Right forelimb (tissue), 1 donor: ENCODE data around the gene DUSP28.
"Not testable (repeated sequence)": the region's sequence is repeated elsewhere in the genome, so short reads cannot be mapped to it uniquely, and the experiment has no call there.

ENCODE experiments used
- DNase-seq: peaks from one replicate; pipeline ENCODE4 v3.0.0-alpha.2; 2018

Gene DUSP28

DNA sequence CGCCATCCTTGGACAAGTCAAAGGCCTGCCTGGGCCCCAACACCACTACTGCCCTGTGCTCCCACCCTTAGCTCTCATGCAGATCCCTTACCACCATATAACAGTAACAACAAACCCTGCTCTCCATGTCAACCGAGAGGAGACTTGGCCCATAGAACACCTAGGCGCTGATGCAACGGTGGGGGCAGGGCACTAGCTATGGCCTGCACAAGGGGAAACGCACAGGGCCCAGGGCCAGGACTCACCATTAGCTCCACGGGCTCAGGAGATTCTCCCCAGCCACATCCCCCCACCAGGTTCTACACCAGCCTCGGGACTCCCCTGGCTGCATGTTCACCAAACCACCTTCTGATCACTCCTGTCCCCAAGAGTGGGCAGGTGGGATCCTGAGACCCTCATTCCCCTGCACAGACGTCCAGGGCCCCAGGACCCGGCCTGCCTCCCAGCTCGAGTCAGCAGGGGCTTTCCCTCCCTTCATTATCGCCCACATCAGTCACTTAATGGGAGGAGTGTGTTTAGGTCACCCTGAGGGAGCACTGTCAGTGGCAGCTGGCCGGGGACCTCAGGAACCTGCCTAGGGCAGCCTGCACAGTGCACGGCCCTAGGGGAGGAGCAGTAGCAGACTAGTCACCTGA is 31.6 kb upstream of the DUSP28 start:
- no peak for DNase-seq

DNA sequence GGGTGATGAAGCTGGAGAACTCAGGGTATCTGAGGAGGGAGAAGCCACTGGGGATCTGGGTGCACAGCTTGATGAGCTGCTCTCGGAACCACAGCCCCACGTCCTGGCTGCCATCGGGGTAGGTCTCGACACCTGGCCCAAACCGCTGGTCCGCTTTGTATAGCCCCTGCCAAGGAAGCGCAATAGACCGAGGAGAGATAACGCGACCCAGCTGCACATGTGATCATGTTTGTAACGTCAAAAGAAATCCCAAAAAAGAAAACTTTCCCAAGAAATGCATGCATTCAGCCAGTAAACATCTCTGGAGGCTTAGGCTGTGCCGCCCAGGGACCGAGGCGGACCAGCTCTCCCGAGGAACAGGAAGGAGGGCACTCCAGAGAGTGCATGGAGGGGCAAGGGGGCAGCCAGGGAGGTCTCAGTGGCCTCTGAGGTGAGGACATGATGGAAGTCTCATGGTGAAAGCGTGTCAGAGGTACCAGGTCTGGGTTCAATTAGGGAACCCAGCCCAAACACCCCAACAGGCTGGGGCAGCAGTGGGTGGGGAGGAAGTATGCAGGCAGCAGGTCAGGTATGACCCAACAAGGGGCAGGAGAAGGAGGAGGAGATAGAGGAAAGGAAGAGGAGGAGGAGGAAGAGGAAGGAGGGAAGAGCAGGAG is 30.7 kb upstream of the DUSP28 start:
- DNase-seq = no peak

DNA sequence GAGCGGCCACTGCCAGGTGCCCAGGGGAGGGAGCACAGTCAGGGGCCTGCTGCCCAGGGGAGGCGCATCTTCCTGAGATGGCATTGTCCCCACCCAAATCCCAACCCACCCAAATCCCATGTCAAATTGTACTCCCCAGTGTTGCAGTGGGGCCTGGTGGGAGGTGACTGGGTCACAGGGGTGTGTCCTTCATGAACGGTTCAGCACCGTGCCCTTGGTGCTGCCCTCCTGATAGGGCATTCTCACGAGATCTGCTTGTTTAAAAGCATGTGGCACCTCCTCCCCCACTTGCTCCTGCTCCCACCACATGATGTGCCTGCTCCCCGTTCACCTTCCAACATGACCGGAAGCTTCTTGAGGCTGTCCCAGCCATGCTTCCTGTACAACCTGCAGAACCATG is 30.0 kb upstream of the DUSP28 start:
- DNase-seq = no peak

DNA sequence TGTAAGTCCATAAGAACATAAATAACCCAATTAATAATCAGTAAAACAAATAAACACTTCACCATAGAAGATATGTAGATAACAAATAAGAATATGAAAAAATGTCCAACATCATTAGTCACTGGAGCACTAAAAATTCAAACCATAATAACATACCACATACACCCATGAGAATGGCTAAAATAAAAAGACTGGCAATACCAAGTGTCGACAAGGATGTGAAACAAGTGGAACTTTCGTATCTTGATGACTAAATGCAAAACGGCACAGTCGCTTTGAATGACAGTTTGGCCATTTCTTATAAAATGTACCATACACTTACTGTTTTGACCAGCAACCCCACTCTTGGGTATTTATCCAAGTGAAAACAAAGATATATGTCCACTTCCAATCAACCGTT is 29.1 kb upstream of the DUSP28 start:
- no peak for DNase-seq

DNA sequence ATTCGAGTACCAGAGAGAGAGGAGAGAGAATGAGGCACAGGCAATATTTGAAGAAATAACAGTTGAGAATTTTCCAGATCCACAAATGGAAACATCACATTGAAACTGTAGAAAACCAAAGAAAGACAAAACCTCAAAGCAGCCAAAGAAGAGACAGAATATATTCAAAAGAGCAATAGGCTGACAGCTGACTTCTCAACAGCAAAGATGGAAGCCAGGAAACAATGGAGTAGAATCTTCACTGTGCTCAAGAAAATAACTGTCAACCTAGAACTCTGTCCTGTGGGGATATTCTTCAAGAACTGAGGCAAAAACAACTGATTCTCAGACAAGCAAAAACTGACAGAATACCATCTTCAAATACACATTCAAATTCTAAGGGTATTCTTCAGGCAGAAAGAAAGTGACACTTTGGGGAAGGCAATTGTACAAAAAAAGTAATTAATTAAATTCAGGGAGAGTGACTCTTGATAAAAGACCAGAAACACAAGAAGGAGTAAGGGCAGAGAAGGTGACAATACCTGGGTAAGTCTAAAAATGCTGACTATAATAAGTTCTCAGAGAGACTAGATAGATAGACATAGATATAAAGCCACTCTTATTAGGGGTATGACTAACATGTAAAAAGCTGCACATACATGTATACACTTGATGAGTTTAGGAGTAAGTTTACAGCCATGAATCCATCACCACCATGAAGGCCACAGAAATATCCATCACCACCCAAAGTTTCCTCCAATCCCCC is 28.0 kb upstream of the DUSP28 start:
- no peak for DNase-seq

DNA sequence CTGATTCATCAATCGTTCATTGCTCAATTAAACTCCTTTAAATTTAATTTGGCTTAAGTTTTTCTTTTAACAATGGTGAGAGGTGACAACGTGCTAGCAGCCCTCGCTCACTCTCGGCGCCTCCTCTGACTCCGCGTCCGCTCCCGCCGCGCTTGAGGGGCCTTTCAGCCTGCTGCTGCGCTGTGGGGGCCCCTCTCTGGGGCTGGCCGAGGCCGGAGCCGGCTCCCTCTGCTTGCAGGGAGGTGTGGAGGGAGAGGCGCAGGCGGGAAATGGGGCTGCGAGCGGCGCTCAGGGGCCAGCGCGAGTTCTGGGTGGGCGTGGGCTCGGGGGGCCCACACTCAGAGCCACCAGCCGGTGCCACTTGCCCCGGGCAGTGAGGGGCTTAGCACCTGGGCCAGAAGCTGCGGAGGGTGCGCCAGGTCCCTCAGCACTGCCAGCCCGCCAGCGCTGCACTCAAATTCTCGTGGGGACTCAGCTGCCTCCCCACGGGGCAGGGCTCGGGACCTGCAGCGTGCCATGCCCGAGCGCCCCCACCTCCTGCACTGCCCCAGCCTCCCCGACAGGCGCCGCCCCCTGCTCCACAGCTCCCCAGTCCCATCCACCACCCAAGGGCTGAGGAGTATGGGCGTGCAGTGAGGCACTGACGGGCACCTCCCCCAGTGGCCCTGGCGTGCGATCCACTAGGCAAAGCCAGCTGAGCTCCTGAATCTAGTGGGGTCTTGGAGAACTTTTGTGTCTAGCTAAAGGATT is 22.0 kb upstream of the DUSP28 start:
- no peak for DNase-seq

DNA sequence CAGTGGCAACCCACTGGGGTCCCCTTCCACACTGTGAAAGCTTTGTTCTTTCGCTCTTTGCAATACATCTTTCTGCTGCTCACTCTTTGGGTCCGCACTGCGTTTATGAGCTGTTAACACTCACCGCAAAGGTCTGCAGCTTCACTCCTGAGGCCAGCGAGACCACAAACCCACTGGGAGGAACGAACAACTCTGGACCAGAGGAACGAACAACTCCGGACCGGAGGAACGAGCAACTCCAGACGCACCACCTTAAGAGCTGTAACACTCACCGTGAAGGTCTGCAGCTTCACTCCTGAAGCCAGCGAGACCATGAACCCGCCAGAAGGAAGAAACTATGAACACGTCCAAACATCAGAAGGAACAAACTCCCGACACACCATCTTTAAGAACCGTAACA is 21.1 kb upstream of the DUSP28 start:
- not testable (repeated sequence) for DNase-seq

DNA sequence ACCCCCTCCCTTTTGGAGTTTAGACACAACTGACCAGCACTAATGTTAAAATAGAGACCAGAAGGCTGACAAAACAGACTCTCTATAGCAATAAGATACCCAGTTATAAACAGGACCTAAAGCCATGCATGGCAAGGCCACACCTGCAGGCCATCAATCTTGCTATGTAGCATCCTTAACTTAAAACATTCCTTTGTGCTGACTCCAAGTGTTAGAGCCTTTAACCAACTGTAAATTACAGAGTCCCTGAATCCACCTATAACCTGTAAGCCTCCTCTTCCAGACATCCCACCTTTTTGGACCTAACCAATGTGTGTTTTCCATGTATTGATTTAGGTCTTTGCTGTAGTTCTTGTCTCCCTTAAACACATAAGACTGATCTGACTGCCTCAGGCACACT is 20.3 kb upstream of the DUSP28 start:
- DNase-seq = no peak

DNA sequence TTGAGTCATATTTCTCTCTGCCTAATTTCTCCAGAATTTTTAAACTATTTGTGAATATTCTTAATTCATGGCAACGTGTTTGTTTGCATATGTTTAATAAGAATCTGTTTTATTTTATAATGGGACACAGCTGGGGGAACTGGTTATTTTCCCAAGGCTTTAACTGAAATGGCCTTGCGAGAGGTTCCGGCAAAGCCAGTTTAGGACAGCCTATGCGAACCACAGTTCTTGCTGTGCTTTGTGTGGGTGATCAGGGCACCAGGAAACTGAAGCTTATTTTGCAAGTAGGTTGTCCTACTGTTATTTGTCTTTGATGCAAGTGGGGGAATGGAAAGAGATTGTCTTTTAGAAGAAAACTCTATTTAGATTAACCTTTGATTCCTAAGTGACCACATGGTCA is 8.9 kb upstream of the DUSP28 start:
- no peak for DNase-seq

DNA sequence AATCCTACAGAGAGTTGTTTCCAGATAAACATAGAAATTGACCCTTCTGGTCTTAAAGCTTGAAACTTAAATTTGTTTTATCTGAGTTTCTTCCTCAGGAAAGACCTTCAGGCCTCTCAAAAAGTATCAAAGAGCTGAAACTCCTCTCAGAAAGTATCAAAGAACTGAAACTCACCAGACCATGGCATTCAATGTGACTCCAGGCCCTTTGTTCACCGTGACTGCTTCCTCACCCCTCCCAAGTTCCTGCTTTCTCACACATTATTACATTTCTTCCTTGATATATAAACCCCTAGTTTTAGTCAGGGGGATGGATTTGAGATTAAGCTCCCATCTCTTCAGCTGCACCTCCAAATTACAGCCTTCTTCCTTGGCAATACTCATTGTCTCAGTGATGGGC is 8.3 kb upstream of the DUSP28 start:
- no peak for DNase-seq

DNA sequence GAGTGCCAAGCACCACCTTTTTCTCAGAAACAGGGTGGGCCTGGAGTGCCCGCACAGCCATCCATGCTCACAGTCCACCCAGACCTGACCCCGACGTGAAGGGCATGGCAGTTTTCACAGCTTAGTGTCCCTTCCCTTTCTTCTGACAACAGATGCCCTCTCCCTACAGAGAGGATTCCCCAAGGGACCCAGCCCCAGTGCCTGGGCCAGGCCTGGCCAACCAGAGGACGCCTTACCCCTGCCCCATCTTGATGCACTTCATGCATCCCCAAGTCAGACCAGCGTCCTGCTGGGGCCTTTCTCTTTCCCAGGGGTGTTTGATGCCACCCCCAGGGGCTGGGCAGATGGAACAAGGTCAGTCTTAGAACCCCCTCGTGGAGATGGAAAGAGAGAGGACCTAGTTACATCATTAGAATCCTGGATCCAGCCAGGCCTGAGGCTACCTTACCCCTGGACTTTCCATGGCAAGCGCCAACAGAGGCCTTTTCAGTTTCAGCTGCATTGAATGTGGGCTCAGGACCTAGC is 6.1 kb upstream of the DUSP28 start:
- DNase-seq = no peak

DNA sequence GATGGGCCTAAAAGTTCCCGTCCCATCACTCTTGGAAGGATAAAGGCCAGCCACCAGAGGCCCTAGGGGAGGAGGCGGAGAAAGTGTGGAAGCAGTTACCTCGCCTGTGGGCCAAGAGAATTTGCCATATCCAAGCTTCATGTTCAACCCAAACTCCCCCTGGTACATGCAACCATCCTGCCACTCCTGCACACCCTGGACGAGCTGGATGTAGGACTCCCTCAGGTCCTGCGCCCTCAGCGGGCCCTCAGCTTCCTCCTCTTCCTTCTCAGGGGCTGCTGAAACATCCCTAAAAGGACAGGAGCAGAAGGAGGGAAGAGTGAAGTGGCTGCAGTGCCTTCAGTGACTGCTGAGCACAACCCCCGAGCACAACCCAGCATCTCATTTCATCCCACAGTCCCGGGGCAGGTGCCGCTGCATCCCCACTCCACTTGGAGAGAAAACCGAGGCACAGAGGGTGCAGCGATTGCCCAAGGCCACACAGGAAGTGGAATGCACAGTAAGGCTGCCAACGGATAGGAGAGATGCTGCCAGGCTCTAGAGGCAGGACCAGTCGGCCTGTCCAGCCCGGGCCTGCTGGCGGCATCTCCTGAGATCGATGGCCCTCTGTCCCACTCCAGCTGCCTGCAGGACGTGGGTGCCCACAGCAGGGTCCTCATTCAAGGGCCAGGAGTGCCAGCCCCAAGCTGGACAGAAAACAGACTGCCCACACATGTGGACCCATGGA is 5.2 kb upstream of the DUSP28 start:
- DNase-seq = no peak

DNA sequence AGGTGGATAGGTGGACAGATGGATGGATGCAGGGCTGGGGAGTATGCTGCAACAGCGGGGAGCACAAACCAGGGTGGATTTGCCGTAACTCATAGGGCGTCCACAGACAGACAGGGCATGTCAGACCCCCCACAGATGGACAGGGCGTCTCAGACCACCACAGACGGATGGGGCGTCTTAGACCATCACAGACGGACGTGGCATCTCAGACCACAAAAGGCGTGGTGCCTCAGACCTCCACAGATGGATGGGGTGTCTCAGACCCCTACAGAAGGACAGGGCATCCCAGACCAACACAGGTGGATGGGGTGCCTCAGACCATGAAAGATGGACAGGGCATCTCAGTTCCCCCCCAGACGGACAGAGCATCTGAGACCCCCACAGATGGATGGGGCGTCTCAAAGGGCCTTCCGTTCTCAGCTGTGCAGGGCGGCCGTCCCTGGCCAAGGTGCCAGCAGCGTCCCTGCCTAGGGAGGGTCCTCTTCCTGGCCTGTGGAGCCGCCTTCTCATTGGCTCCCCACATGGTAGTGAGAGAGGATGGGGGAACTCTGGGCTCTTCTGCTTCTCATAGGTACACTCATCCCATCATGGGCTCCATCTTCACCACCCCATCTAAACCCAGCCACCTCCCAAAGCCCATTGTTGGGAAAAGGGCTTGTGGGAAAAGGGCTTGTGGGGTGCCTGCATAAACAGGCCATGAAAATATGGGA is 4.5 kb upstream of the DUSP28 start:
- no peak for DNase-seq

DNA sequence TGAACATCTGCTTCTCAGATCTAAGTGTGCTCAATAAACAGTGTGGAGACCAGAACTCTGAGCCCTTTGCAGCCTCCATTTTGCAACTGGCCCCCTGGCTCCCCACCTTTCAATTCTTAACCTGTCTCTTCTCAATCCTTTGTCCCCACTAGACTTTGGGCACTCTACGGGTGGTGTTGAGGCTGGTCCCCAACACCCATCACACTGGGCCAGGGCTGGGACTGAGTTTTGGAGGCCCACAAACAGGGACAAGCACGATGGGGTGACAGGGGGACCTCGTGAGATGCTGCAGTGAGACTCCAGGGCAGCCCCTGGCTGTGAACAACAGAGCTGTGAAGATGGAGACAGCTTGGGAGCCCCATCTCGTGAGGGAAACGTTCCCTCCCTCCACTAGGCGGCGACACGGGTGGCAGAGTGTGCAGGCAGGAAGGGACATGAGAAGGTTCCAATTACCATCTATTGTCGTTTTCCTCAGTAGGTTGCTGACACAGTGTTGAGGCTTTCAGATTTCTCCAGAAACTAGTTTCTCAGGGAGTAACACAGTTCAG is 3.5 kb upstream of the DUSP28 start:
- DNase-seq = peak; percentile 54

DNA sequence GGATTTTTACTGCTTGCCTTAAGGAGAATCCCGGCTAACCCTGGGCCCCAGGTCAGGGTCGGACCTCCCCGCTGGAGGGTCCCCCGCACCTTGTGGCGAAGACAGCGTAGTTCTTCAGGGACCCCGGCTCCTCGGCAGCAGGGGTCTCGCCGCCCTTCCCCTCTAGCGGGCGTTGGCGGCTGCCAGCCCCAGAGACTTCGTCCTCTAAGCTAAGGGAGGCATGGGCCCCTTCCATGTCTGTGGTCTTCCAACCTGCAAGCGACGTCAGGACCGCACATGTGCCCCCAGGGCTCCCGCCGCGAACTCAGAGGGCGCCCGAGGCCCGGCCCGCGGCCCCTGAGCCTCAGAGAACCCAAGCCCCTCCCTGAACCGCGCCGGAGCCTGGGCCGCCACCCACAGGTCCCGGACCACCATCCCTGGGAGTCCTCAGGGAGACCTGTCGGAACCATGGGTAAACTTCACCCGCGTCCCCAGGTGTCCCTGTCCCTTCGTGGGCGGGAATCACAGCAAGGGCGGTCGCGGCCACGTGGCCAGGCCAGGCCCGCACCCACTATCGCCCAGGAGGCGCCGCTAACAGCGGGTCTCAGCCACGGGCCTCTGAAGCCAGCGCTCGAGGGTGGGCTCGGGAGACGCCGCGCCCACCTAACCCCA is 2.9 kb upstream of the DUSP28 start:
- peak; percentile 52 for DNase-seq

DNA sequence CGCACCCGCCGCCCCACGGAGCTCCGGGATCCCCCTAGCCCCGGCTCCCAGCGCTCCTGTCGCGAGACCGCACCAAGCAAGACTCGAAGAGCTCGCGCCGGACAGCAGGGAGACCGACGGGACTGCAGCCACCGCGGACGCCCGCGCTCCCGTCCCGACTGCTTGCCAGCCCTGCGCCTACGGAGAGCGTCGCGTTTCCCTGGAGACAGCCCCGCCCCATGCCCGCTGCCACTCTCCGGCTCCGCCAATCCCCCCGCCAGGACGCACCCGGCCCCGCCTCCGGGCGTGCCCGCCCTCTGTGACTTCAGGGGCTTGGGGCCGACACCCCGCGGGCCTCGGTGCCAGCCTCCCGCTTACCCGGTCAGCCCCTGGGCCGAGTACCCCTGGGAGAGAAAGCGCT is 2.3 kb upstream of the DUSP28 start, which contains the start of gene ANKMY1:
Gene ANKMY1, minus strand, starts transcription at position 181 of the 400 bp plus-strand sequence. CDS start 653 bp downstream, outside the sequence.
- peak; percentile 76 for DNase-seq

DNA sequence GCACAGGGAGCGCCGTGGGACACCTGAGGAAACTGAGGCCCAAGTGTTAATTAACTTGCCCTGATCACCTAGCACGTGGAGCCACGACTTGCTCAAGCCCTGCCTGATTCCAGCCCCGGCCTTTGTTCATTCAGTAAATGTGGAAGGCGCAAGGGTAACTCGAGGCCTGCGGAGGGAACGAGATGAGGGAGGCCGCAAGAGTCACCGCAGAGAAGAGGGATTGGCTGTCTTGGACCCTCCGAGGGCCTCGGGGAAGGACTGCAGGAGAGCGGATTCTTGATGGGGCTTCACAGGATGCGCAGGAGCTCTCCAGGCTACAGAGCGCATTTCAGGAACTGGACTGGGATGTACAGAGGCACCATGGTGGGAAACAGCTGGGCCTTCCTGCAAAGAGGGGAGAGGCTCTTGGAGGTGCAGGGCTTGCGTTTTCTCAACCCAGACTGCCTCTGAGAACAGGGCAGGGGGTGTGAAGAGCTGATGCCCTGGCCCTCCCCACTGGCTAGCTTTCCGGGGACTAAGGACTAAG is 1.9 kb upstream of the DUSP28 start:
- DNase-seq = peak; percentile 42

DNA sequence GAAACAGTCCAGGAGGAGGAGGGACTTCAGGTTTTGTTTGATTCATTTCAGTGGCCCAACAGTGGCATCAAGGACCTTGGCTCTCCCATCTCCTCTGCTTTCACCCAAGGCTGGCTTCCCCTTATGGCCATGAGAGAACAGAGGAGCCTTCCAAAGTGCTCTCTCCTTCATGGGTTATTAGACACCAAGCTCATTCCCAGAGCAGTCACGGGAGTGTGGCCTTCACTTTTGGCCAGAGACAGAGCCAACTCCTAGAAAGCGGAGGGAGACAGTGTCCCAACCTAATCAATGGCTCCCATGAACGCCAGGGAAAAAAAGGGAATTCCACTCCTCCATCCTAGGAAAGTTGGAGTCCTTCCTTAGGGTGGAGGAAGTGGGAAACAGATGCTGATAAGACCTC is 871 bp upstream of the DUSP28 start:
- no peak for DNase-seq

DNA sequence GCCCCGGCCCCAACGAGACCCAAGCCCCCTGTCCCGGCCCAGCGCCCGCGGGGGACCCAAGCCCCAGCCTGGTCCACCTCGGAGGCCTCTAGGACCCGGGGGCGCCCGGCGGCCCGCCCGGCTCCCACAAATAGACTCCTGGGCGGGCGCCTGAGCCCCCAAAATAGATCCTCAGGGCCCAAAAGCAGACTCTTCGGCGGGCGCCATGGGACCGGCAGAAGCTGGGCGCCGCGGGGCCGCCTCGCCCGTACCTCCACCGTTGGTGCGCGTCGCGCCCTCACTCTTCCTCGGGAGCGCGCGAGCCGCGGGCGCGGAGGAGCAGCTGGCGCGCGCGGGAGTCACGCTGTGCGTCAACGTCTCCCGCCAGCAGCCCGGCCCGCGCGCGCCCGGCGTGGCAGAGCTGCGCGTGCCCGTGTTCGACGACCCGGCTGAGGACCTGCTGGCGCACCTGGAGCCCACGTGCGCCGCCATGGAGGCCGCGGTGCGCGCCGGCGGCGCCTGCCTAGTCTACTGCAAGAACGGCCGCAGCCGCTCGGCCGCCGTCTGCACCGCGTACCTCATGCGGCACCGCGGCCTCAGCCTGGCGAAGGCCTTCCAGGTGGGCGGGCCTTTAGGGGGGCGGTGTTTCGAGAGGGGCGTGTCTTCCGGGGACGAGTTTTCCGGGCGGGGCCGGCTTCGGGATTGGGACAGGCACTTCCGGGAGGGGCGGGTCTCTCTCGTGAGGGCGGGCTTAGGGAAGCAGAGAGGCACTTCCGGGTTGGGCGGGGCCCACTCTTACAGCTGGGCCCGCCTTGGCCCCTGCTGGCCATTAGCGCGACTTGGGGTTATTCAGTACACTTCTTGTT is 545 bp downstream of the DUSP28 start:
- DNase-seq = peak; percentile 100
